Heart left ventricle (tissue), 13 donors: ENCODE results near the gene IL26.

Source experiments
- POLR2A ChIP-seq, 2 donors: fragments of 450-650 bp; IDR thresholded peaks; one replicate each; pipeline ENCODE4 v1.6.1; 2017; ENCODE audit warnings: antibody characterized with exemption in 2 of 2, mild to moderate bottlenecking in 2 of 2, moderate library complexity in 2 of 2
- TF ChIP-seq, protein P1 (sequence below), 12 donors: fragments of 200-600 bp; sonication (generic) in 4 of 12; IDR thresholded peaks; one replicate each; pipeline versions ENCODE4 v1.5.0 to v1.8.0; 2018 to 2022; ENCODE audit warnings: antibody characterized with exemption in 12 of 12, mild to moderate bottlenecking in 5 of 12
- donor health status: ischemic (EF 13 %, LVEDD 7.1; RV severe dilation, severe dysfunction).
- donor health status: DM: no; HTN: yes; CAD: no.
- donor health status: DM: no; HTN: no; CAD: no.
- donor health status: ischemic (EF 25% LVEDD 6.9; RV normal size, moderate dysfunction).
- donor health status: ischemic (EF 25% LVEDD 5.7; RV mildly dilated, moderate dysfunction).
- donor health status: ischemic (EF 35%, LVEDD 5.7; RV mildly dilated, moderate dysfunction).
- donor health status: nonischemic (EF 11% LVEDD 7.7; RV severe dilation, severe dysfunction).
- donor health status: DM: yes; HTN: yes; CAD: no.
- donor health status: PGD.
- donor health status: ischemic (EF 29% LVEDD 5.4; RV normal size, mild dysfunction).
- donor health status: nonischemic (EF 23%, LVEDD 6.1; RV moderate dilation, normal function).

GRCh38 chr12:68225576-68226476 lies at the start of gene IL26:
- TF ChIP-seq, protein P1, sequence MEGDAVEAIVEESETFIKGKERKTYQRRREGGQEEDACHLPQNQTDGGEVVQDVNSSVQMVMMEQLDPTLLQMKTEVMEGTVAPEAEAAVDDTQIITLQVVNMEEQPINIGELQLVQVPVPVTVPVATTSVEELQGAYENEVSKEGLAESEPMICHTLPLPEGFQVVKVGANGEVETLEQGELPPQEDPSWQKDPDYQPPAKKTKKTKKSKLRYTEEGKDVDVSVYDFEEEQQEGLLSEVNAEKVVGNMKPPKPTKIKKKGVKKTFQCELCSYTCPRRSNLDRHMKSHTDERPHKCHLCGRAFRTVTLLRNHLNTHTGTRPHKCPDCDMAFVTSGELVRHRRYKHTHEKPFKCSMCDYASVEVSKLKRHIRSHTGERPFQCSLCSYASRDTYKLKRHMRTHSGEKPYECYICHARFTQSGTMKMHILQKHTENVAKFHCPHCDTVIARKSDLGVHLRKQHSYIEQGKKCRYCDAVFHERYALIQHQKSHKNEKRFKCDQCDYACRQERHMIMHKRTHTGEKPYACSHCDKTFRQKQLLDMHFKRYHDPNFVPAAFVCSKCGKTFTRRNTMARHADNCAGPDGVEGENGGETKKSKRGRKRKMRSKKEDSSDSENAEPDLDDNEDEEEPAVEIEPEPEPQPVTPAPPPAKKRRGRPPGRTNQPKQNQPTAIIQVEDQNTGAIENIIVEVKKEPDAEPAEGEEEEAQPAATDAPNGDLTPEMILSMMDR (IDR thresholded peaks at IDR 0.05) = no peak
- no peak for TF ChIP-seq POLR2A (IDR thresholded peaks at IDR 0.05)
